Dendritic cell treated with granulocyte-macrophage colony-stimulating factor and Interleukin-4, amounts not matched to agents 40 ng/mL and 50 ng/mL, for 4 days (primary cell): ENCODE results near the gene RAP1GAP2.

Experiments used
- H3K27ac Mint-ChIP-seq: one replicate; pipeline ENCODE4 v1.8.0; 2022; ENCODE audit warnings: mild to moderate bottlenecking, mixed read lengths
- H3K27me3 Mint-ChIP-seq: one replicate; pipeline ENCODE4 v1.8.0; 2022; ENCODE audit warnings: mild to moderate bottlenecking, mixed read lengths
- H3K36me3 Mint-ChIP-seq: one replicate; pipeline ENCODE4 v1.8.0; 2022; ENCODE audit warnings: low read depth, mixed read lengths
- H3K4me1 Mint-ChIP-seq: one replicate; pipeline ENCODE4 v1.8.0; 2022; ENCODE audit warnings: low read depth, mixed read lengths
- H3K4me3 Mint-ChIP-seq: one replicate; pipeline ENCODE4 v1.8.0; 2022; ENCODE audit warnings: mild to moderate bottlenecking, moderate library complexity, mixed read lengths
- H3K9me3 Mint-ChIP-seq: one replicate; pipeline ENCODE4 v1.8.0; 2022; ENCODE audit warnings: mixed read lengths
- intact Hi-C: fragments of 100-400 bp; cut with micrococcal nuclease; formaldehyde crosslinking; loops from one replicate; pipeline ENCODE4 v1.15.0; 2022

The RAP1GAP2 gene

DNA sequence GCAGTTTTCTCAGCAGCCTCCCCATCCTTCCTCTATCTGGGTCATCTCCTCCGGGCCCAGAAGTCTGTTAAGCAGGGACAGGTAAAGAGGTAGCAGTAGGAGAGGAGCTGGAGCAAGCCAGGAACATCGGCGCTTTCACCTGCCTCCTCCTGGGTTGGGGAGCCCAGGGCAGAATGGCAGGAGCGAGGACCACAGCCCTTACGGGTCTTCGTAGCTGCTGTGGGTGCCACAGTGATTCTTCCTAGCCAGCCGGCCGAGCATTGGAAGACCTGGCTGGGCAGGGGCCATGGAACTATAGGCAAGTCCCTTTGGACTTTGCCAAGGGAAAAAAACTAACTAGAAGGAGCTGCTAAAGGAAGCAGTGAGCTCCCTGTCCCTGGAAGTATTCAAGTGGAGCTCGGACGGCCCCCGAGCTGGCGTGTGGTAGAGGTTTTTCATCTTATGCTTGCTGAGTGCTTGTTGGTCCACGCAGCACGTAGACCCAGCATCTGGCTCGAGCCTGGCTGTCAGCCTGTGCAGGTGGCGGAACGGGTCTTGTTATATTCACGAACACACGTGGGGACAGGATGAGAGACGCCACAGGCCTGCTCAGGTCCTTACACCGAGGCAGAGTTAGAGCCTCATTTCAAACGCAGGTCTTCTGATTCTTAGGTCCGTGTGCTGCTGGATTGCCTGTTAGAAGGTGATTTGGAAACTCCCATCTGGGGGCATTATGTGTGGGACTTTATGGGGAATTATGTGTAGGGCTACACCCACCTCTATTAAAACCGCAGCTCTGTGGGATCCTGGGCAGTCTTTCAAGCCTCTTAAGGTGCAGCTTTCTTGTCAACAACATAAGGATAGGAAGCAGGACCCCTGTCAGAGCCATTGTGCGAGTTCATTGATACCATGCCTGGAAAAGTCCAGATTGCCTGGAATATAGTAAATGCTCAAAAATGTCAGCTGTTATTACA, 212.4 kb downstream of the RAP1GAP2 start:
- peaks cover 19% of the 10 kb centered on the region for H3K4me1 Mint-ChIP-seq
- H3K4me3 Mint-ChIP-seq: no peak overlapping the region
- peaks cover 79% of the 10 kb centered on the region for H3K36me3 Mint-ChIP-seq
- no peak overlapping the region for H3K27ac Mint-ChIP-seq
- H3K27me3 Mint-ChIP-seq: no peaks in the 10 kb centered on the region
- H3K9me3 Mint-ChIP-seq: no peaks in the 10 kb centered on the region
- intact Hi-C loops: no loop called here

DNA sequence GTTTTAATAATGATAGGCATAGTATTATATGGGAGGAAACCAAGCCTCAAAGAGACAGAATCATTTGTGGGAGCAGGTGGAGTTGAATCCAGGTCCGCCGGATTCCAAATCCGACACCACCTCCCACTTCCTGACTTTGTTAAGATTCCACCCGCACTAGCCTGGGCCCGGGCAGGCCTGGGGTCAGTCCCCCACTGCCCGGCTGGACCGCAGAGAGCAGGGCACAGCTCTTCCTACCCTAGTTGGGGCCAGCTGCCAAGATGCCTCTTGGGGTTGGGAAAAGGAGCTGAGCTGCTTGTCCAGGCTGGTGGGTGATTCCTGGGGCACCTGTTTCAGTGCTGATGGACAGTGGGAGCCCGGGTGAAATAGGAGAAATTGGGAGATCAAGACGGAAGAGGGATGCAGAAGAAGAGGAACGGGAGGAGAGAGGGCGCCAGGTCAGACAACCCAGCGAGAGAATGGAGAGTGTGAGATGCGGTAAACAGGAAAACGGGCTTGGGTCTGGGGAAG, 213.2 kb downstream of the RAP1GAP2 start:
- no peak overlapping the region for H3K4me3 Mint-ChIP-seq
- H3K9me3 Mint-ChIP-seq: no peaks in the 10 kb centered on the region
- H3K27me3 Mint-ChIP-seq: no peaks in the 10 kb centered on the region
- peaks cover 88% of the 10 kb centered on the region for H3K36me3 Mint-ChIP-seq
- peaks cover 11% of the 10 kb centered on the region for H3K4me1 Mint-ChIP-seq
- no peak overlapping the region for H3K27ac Mint-ChIP-seq
- intact Hi-C loops: no loop called here

DNA sequence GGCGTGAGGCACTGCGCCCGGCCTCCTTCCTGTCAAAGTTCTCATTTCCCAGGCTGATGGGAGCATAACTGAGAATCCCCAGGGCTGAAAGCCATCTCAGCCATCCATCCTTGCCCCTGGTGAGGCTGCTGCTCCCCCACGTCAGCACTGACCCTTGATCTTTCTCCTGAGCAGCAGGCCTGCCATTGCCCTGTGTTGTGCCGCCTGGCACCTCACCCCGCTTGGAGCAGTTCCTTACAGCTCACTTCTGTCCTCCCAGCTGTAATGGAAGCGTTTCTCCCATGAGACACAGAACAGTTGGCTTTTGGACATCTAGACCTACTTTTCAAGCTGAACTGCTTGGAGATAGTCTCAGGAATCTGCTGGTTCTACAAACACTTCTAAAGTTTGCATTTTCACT, 215.7 kb downstream of the RAP1GAP2 start:
- intact Hi-C loops: loop anchor here (5.0 kb wide), 1 partner anchor 220 kb away; no protein-coding TSS in a partner anchor
- H3K27me3 Mint-ChIP-seq: no peaks in the 10 kb centered on the region
- no peaks in the 10 kb centered on the region for H3K4me1 Mint-ChIP-seq
- no peaks in the 10 kb centered on the region for H3K9me3 Mint-ChIP-seq
- H3K36me3 Mint-ChIP-seq: peaks cover 93% of the 10 kb centered on the region
- no peak overlapping the region for H3K27ac Mint-ChIP-seq
- no peak overlapping the region for H3K4me3 Mint-ChIP-seq

DNA sequence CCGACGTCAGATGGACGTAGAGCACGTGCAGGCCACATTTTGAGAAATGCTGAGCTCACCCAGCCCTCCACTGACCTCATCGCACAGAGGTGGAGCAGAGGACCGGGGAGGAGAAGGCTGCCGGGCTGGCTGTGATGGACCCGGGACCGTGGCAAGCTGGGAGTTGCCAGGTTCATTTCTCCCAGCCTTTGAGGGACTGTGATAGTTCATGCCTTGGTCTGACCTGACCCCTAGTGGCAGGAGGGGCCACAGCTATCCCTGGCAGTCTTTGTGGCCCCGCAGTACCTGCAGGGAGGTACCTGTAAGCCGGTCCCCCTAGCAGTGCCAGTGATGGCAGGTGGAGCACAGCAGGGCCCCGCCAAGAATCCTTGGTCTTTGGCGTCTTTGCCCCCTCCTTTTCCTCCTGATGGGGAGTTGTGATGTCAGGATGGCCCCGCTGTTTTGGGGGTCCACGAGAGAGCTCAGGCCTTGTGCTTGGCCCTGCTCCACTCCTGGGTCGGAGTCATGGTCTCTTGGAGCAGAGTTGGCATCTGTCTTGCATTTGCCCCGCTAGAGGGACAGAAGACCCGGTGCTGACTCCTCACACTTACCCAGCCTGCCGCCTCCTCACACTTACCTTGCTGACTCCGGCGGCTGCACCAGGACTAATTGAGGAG, 216.8 kb downstream of the RAP1GAP2 start:
- no peaks in the 10 kb centered on the region for H3K27me3 Mint-ChIP-seq
- H3K4me1 Mint-ChIP-seq: no peaks in the 10 kb centered on the region
- H3K27ac Mint-ChIP-seq: no peak overlapping the region
- no peak overlapping the region for H3K4me3 Mint-ChIP-seq
- H3K9me3 Mint-ChIP-seq: no peaks in the 10 kb centered on the region
- intact Hi-C loops: loop anchor here (1.0 to 5.0 kb wide), 2 partner anchors 185 to 221 kb away; no protein-coding TSS in a partner anchor
- peaks cover 93% of the 10 kb centered on the region for H3K36me3 Mint-ChIP-seq

DNA sequence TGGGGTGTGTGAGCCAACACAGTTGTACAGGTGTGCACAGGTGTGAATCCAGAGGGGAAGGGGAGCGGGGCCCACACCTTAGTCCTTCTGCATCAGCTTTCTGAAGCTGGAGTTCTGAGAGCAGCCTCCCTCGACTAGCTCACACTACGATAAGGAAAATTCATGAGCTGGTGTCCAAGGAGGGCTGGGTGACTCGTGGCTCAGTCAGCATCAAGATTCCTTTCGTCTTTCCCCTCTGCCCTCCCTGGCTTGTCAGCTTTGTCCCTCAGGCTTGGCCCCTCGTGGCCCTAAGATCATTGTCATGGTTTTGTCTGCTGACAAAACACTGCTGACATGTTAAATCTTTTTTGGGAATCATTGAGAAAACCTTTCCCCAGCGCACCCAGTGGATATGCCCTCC, 219.7 kb downstream of the RAP1GAP2 start:
- no peaks in the 10 kb centered on the region for H3K4me1 Mint-ChIP-seq
- H3K36me3 Mint-ChIP-seq: peaks cover 99% of the 10 kb centered on the region
- H3K27ac Mint-ChIP-seq: no peak overlapping the region
- H3K4me3 Mint-ChIP-seq: no peak overlapping the region
- intact Hi-C loops: no loop called here
- H3K27me3 Mint-ChIP-seq: no peaks in the 10 kb centered on the region
- peaks cover under 1% of the 10 kb centered on the region for H3K9me3 Mint-ChIP-seq

DNA sequence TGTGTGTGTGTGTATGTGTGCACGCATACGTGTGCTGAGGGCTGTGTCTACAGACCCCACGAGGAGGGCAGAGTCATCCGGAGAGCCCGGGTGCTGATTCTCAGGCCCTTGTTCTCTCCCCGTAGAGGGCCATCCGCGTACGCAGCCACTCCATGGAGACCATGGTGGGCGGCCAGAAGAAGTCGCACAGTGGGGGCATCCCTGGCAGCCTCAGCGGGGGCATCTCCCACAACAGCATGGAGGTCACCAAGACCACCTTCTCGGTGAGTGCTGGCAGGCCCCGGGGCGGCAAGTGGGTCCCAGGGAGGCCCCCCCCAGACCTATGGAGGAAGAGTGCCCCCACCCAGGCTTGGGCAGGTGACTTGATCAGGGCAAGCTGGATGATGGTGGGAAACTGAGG, 221.7 kb downstream of the RAP1GAP2 start:
- Mint-ChIP-seq H3K36me3 (peaks cover 100% of the 10 kb centered on the region), H3K9me3 (peaks cover 21% of the 10 kb centered on the region), H3K27me3 (no peaks in the 10 kb centered on the region), H3K4me3 (no peak overlapping the region), H3K4me1 (no peaks in the 10 kb centered on the region), H3K27ac (no peak overlapping the region)
- intact Hi-C loops: no loop called here

DNA sequence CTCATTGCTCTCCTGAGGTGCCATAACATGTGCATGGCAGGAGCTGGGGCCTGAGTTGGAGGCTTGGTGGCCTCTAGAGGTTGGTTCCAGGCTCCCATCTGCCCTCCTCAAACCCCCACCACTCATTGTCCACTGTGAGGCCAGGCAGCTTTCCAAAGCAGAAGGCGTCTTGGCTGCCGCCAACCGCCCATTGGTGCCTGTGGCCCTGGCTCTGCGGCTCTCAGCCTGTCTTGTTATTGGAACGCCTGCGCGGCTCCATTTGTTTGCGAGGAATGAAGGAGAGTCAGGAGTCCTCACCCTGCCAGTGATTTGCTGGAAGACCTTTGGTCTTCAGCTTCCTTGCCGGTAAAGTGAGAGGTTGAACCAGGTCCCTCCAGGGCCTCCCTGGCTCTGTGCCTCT, 223.5 kb downstream of the RAP1GAP2 start:
- Mint-ChIP-seq H3K36me3 (peaks cover 96% of the 10 kb centered on the region), H3K9me3 (peaks cover 27% of the 10 kb centered on the region)

DNA sequence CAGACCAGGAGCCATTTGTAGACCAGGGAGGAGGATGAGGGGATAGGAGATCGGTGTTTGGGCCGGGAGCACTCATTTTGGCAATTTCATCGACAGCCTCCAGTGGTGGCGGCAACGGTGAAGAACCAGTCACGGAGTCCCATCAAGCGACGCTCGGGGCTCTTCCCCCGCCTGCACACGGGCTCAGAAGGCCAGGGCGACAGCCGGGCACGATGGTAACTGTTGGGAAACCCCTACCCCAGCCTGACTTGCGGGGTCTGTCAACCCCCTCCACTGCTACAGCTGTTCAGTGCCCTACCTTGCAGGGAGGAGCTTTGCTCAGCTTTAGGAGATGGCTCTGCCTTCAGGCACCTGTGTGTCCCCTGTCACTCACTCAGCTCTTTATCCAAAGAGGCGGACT, 224.1 kb downstream of the RAP1GAP2 start:
- Mint-ChIP-seq H3K27ac (no peak overlapping the region), H3K9me3 (peaks cover 27% of the 10 kb centered on the region), H3K27me3 (no peaks in the 10 kb centered on the region), H3K4me1 (no peaks in the 10 kb centered on the region), H3K4me3 (no peak overlapping the region), H3K36me3 (peaks cover 91% of the 10 kb centered on the region)
- intact Hi-C loops: no loop called here

More for the DNA sequence above, 223.5 kb downstream of the RAP1GAP2 start:
- intact Hi-C loops: no loop called here
- no peak overlapping the region for H3K27ac Mint-ChIP-seq
- no peaks in the 10 kb centered on the region for H3K27me3 Mint-ChIP-seq
- no peaks in the 10 kb centered on the region for H3K4me1 Mint-ChIP-seq
- no peak overlapping the region for H3K4me3 Mint-ChIP-seq

DNA sequence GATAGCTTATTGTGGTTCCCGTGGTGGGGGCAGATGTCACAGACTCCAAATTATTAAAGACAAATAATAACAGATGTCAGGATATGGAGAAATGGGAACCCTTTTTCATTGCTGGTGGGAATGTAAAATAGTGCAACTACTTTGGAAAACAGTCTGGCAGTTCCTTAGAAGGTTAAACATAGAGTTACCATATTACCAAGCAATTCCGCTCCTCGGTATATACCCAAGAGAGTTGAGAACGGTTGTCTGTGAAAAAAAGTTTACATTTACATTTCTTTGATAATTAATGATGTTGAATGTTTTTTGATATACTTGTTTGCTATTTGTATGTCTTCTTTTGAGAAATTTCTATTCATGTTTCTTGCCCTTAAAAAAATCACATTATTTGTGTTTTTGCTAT, 226.0 kb downstream of the RAP1GAP2 start:
- H3K4me1 Mint-ChIP-seq: no peaks in the 10 kb centered on the region
- H3K27ac Mint-ChIP-seq: no peak overlapping the region
- no peaks in the 10 kb centered on the region for H3K27me3 Mint-ChIP-seq
- intact Hi-C loops: no loop called here
- no peak overlapping the region for H3K4me3 Mint-ChIP-seq
- H3K36me3 Mint-ChIP-seq: peaks cover 91% of the 10 kb centered on the region
- peaks cover 27% of the 10 kb centered on the region for H3K9me3 Mint-ChIP-seq

DNA sequence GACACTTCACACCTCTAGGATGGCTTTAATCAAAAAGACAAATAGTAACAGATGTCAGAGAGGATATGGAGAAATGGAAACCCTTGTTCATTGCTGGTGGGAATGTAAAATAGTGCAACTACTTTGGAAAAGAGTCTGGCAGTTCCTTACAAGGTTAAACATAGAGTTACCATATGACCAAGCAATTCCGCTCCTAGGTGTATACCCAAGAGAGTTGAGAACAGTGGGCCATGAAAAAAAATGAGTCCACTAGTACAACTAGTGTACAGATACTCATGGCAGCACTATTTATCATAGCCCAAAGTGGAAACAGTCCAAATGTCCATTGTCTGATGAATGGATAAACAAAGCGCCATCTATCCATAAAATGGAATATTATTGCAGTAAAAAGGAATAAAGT, 228.1 kb downstream of the RAP1GAP2 start:
- no peak overlapping the region for H3K4me3 Mint-ChIP-seq
- H3K36me3 Mint-ChIP-seq: peaks cover 91% of the 10 kb centered on the region
- no peaks in the 10 kb centered on the region for H3K27me3 Mint-ChIP-seq

DNA sequence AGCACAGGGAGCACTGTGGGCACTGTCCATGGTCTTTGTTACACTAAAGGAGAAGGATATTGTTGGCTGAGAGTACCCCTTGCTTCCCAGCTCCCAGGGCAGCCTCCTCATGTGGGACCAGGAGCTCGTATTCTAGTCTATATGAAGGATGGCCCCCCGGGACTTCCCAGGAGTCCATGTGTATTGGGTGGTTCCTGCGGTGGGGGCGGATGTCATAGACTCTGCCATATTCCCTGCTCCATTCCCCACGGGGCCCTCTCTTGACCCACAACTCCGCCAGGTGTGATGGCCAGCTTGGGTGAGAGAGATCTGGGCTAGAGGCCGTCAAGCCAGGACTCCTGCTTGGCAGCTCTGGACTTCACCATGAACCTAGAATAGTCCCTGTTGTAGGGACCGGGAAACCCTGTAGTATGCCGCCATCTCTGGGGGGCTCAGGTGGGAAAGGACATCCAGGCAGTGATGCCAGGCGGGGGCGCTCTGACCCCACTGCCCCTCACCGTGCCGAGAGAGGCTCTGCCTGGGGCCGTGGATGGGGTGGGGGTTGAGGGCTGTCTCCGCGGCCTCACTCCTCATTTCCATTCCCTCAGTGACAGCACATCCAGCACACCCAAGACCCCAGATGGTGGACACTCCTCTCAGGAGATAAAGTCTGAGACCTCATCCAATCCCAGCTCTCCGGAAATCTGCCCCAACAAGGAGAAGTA, 229.3 kb downstream of the RAP1GAP2 start:
- Mint-ChIP-seq H3K27ac (no peak overlapping the region), H3K9me3 (peaks cover 27% of the 10 kb centered on the region), H3K36me3 (peaks cover 91% of the 10 kb centered on the region), H3K27me3 (no peaks in the 10 kb centered on the region), H3K4me3 (no peak overlapping the region), H3K4me1 (peaks cover 11% of the 10 kb centered on the region)
- intact Hi-C loops: no loop called here

More for the DNA sequence above, 228.1 kb downstream of the RAP1GAP2 start:
- Mint-ChIP-seq H3K27ac (no peak overlapping the region), H3K9me3 (peaks cover 27% of the 10 kb centered on the region), H3K4me1 (peaks cover 3% of the 10 kb centered on the region)
- intact Hi-C loops: no loop called here

DNA sequence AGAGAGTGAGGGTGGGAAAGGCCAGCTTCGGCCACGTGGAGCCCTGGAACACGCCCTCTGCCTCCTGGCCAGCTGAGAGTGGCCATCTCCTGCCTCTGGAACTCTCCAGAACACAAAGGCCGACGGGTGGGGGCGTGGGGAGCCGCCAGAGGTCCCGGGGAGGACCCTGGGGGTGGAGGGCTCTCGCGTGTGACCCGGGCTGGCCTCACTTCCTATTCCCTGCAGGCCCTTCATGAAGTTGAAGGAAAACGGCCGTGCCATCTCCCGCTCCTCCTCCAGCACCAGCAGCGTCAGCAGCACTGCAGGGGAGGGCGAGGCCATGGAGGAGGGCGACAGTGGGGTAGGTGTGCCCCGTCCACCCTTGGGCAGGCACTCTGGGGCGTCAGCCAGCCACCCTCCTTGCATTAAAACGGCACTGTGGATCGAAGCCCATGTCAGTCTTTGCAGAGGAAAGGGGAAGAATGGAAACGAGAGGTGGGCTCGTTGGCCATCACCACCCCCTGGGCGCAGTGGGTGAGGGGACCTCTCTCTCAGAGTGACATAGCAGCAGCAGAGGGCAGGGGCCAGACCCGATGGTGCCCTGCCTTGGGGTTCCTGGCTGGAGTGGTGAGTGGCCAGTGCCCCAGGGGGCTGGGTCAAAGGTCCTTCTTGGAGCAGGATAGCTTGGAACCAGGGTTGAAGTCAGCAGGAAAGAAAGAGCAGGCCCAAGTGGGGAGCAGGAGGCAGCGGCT, 230.1 kb downstream of the RAP1GAP2 start:
- no peak overlapping the region for H3K27ac Mint-ChIP-seq
- H3K4me1 Mint-ChIP-seq: peaks cover 11% of the 10 kb centered on the region
- no peak overlapping the region for H3K4me3 Mint-ChIP-seq
- intact Hi-C loops: no loop called here
- no peaks in the 10 kb centered on the region for H3K27me3 Mint-ChIP-seq
- peaks cover 91% of the 10 kb centered on the region for H3K36me3 Mint-ChIP-seq
- H3K9me3 Mint-ChIP-seq: peaks cover 23% of the 10 kb centered on the region
